ENCODE measurements around the gene KAZN.

KAZN gene

GRCh38 chr1:14871218-14871970 lies 272.9 kb downstream of the KAZN start:
- DNase-seq, result no peak

- no peak for DNase-seq
Observed at GRCh38 chr1:14872762-14873161, 274.3 kb downstream of the KAZN start.

- no peak for DNase-seq
Observed at GRCh38 chr1:14873677-14874076, 275.2 kb downstream of the KAZN start.

- DNase-seq, result no peak
Observed at GRCh38 chr1:14875524-14876509, 277.3 kb downstream of the KAZN start.

DNA sequence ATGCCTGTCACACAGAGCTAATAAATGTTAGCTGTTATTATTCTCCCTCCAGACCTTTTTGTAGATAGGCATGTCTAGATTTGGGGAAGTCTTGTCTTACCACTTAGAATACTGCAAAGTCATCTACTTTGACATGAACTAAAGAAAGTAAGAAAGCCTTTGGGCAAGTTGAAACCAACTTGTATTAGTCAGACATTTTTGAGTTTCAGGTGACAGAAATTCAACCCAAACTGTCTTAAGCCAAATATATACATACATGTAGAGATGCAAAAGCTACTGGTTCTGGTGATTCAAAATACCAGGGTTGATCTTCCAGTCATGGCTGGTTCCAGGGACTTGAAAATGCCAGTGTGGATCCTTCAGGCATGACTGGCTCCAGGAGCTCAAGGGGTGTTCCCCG lies 278.3 kb downstream of the KAZN start:
- no peak for DNase-seq

GRCh38 chr1:14877224-14877623 lies 278.7 kb downstream of the KAZN start:
- DNase-seq, result no peak

GRCh38 chr1:14878124-14878523 lies 279.6 kb downstream of the KAZN start:
- DNase-seq, result no peak

DNA sequence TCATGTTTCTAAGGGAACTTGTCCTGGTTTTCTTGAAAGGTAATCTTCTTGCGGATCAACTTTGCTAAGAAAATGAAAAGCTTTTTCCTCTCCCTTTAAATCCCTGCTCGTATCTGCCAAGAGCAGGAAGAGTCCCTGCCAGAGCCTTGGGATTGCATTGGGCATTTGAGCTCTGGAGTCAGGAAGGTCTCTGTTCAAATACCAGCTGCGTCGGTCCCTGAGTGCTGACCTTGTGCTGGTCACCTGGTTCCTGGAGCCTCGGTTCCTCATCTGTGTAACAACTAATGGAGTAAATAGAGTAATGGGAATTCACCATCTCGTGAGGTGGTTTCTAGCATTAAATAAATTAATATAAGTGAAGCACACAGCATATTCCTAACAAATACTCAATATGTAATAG lies 280.5 kb downstream of the KAZN start:
- no peak for DNase-seq

- DNase-seq, result no peak
Observed at GRCh38 chr1:14880456-14881316, 282.2 kb downstream of the KAZN start.

DNA sequence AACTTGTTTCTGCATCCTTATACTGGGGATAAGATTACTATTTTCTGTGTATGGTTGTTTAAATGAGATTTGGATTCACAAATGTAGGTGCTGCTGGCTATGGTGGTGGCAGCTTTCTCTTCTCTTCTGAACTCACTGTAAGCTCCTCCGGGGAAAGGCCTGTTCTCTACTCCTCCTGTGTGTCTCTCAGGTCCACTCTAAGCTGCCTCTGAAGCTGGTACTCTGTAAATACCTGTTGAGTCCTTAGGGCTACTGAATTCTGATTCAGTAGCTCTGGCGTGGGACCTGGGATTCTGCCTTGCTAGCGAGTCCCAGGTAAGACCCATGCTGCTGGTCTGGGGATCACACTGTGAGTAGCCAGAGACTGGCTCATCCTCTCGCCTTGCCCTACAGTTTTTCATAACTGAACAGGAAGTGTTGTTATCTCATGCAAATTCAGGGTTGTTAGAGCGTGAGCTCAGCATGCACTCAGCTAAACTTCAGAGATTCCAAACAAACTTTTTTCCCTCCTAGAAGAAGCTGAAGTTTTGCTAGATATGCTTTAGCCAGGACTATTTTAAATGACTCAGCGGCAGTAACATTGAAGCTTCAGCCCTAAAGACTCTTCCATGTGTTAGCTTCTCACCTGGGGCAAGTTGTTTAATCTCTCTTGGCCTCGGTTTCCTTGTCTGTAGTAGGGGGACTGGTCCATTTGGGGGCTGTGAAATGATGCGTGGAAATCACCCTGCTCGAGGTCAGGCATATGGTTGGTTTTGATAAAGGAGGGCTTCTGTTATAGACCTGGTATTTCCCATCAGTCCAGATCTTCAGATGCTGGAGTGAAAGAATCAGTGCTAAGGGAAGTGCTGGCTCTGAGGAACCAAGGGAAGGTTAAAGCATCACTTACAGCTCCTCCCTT lies 283.5 kb downstream of the KAZN start:
- DNase-seq, result no peak

DNA sequence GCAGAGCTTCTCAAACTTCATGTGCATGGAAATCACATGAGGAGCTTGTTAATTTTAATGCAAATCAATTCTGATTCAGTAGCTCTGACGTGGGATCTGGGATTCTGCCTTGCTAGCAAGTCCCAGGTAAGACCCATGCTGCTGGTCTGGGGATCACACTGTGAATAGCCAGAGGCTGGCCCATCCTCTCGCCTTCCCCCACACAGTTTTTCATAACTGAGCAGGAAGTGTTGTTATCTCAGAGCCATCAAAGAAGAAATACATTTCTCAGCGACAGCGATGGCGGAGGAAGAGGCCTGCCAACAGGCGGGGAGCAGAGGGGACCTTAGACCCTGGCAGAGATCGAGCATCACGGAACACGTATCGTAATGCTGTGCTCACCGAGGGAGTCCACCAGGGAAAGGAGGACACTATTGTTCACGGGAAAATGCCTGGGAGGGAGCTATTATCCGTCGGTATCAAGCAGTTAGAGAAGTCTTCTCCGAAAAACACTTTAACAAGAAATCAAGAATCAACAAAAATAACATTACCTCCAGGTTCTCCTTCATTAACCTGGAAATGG lies 286.2 kb downstream of the KAZN start:
- DNase-seq, result no peak

- DNase-seq, result no peak
Observed at GRCh38 chr1:14887044-14887566, 288.6 kb downstream of the KAZN start.

GRCh38 chr1:14887764-14888350 lies 289.4 kb downstream of the KAZN start:
- no peak for DNase-seq

DNA sequence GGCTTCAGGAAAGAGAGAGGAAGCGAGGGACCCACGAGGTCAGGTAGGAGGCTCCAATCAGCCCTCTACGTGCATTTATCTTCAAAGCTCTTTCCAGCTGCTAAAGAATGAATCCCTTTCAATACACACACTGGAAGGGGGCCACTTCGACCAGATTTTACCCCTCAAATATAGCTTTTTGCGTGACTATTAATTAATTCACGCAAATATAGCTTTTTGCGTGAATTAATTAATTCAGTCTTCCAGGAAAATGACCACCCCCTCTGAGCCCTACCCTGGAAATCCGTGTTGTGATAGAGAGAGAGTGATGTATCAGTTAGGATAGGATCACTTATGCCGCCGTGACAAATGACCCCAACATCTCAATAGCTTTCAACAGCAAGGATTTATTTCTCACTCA lies 289.9 kb downstream of the KAZN start:
- no peak for DNase-seq

DNA sequence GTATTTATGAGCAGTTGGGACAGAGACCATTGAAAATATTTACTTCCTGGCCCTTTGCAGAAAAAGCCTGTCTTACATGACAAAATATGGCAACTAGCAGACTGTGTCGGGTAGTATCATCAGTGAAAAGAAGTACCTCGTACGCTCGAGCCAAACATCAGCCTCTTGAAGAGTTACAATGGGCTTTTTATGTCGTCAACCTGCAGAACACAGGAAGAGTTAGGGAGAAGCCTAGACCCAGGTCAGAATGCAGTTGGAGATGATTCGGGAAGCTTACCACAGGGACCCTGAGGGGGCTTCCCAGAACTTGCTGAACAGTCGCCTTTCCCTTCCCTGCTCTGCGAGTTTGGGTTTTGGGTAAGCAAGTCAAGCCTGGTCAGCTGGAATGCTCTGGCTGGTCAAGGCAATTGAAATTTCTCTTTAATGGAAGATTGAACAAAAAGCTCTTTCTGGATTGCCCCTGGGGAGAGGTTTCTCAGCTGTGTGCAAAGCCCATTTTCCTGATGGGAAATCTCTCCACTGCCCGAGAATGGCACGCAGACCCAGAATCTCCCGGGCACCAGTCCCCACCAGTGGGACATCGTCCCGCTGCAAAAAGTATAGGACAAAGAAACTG lies 291.4 kb downstream of the KAZN start:
- no peak for DNase-seq

DNA sequence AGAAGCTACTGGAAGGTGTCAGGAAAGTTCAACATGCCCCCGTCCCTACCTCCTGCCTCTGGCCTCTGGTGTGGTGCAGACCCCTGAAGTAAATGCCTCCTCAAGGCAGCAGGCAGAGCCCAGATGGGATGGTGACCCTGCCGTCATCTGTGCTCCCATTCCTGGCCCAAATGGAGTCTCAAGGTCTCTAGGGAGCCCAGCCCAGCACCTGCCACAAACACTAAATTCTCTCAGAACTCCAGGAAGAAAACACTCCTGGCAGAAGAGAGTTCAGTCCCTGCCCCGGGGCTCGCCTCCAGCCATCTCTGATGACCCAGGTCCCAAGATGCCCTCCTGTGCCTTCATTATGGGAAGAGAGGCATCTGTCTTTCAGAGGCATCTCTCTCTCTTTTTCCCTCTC lies 293.5 kb downstream of the KAZN start:
- DNase-seq, result no peak

- no peak for DNase-seq
Observed at GRCh38 chr1:14894811-14895560, 296.5 kb downstream of the KAZN start.

- DNase-seq, result no peak
Observed at GRCh38 chr1:14895727-14896126, 297.2 kb downstream of the KAZN start.

GRCh38 chr1:14896381-14897079 lies 298.0 kb downstream of the KAZN start:
- DNase-seq, result no peak
